Transverse colon (tissue), 4 donors: ENCODE data around the gene TRPM8. TPM values are rescaled to one million over a fixed set of nuclear protein-coding genes. Genes with fewer than 3 reads are reported as not detected.

Experiments
- DNase-seq: peaks from one replicate; pipeline ENCODE4 v3.0.0-alpha.2; 2019
- H3K27ac ChIP-seq, 4 donors: fragments of 200-600 bp; sonication (generic); 2 replicates each; pipeline ENCODE4 v1.5.1; 2016 to 2018; ENCODE audit warnings: inconsistent platforms in 4 of 4
- H3K27me3 ChIP-seq: fragments of 200-600 bp; sonication (generic); 2 replicates; pipeline ENCODE4 v1.5.1; 2017; ENCODE audit warnings: inconsistent platforms
- H3K36me3 ChIP-seq, 4 donors: fragments of 200-600 bp; sonication (generic); 2 replicates each; pipeline ENCODE4 v1.5.1; 2017 to 2019; ENCODE audit warnings: inconsistent platforms in 4 of 4
- H3K4me1 ChIP-seq, 4 donors: fragments of 200-600 bp; sonication (generic); 2 replicates each; pipeline ENCODE4 v1.5.1; 2017 to 2020; ENCODE audit warnings: inconsistent platforms in 4 of 4
- H3K4me3 ChIP-seq, 4 donors: fragments of 200-600 bp; sonication (generic); 1 replicate in 1 of 4; 2 replicates in 3 of 4; pipeline versions ENCODE4 v1.5.1 to v1.6.1; 2017 to 2019; ENCODE audit warnings: inconsistent platforms in 4 of 4
- H3K9me3 ChIP-seq, 2 donors: fragments of 200-600 bp; sonication (generic); 2 replicates each; pipeline ENCODE4 v1.5.1; 2017 to 2019; ENCODE audit warnings: inconsistent platforms in 2 of 2
- EP300 ChIP-seq: sonication (generic); formaldehyde crosslinking; IDR thresholded peaks from one replicate; pipeline ENCODE4 v1.6.1; 2017; ENCODE audit warnings: antibody characterized with exemption, low read depth
- POLR2A ChIP-seq: fragments of 450-650 bp; IDR thresholded peaks from one replicate; pipeline ENCODE4 v1.6.1; 2016; ENCODE audit warnings: antibody characterized with exemption, mild to moderate bottlenecking, moderate library complexity
- POLR2AphosphoS5 ChIP-seq, 3 donors: sonication (generic); formaldehyde crosslinking; IDR thresholded peaks; one replicate each; pipeline ENCODE4 v1.6.1; 2016; ENCODE audit warnings: antibody characterized with exemption in 3 of 3
- WGBS, 2 donors: methylation state at CpG; one replicate each; pipeline ENCODE4 v1.1.5; 2018; ENCODE audit warnings: low coverage in 1 of 2; 5-methylcytosine and 5-hydroxymethylcytosine counted together
- in situ Hi-C, 4 donors: fragments of 200-750 bp; cut with MboI; loops; one replicate each; pipeline versions ENCODE4 v1.15.0 to v1.15.1; 2017; ENCODE audit warnings: low sequenced_read_pairs in 3 of 4, low pct_ligation_motif_present in 1 of 4, low pct_unique_long_range_greater_than_20kb in 1 of 4
- intact Hi-C: fragments of 100-400 bp; cut with DNase I; formaldehyde crosslinking; loops from one replicate; pipeline ENCODE4 v1.15.1; 2023; ENCODE audit warnings: low total_unique reads
- total RNA-seq, 4 donors: library from RNA; depleted of rRNA; stranded (reverse); fragments of >200 nt; gene quantifications; one replicate each; pipeline ENCODE4 v1.1.0, GENCODE V29; 2016
- TF ChIP-seq, protein P1 (sequence below), 5 experiments: fragments of 200-600 bp in 3 of 5; fragments of 450-650 bp in 2 of 5; sonication (generic) in 3 of 5; IDR thresholded peaks; 1 replicate in 2 of 5; 2 replicates in 3 of 5; pipeline ENCODE4 v1.5.1; 2016 to 2017; ENCODE audit warnings: antibody characterized with exemption in 5 of 5, inconsistent platforms in 3 of 5, mild to moderate bottlenecking in 2 of 5, moderate library complexity in 1 of 5

TRPM8 gene
- total RNA-seq, 4 donors from 2014 or later: not detected

DNA sequence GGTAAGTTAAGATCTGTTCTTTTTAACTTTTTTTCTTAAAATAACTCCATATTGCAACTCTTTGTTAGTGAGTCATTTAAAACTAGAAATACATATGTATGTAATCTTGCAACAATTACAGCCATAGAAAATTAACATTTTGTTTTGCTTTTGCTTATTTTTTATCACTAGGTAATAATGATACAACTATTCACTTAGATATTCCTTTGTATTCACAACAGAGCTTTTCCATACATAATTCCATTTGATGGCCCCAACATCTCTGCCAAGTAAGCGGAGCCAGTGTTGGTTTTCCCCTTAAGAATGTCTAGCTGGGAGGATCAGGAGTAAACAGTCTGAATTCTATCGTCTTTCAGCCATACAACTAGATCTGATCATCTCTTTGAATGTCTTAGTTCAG lies 149.4 kb downstream of the TRPM8 start:
- DNase-seq: no peak
- Histone ChIP-seq H3K4me1 (no peaks in the 10 kb centered on the region), H3K36me3 (no peaks in the 10 kb centered on the region), H3K9me3 (no peaks in the 10 kb centered on the region), H3K4me3 (no peak overlapping the region), H3K27ac (no peak overlapping the region), H3K27me3 (no peaks in the 10 kb centered on the region)
- in situ Hi-C loops: no loop called here
- WGBS, 2 donors: 86 to 88% methylated on average over 1 to 2 of the region's 2 CpGs
- TF ChIP-seq POLR2AphosphoS5 (IDR thresholded peaks at IDR 0.05) (no peak), EP300 (no peak), POLR2A (no peak)
- TF ChIP-seq, protein P1, sequence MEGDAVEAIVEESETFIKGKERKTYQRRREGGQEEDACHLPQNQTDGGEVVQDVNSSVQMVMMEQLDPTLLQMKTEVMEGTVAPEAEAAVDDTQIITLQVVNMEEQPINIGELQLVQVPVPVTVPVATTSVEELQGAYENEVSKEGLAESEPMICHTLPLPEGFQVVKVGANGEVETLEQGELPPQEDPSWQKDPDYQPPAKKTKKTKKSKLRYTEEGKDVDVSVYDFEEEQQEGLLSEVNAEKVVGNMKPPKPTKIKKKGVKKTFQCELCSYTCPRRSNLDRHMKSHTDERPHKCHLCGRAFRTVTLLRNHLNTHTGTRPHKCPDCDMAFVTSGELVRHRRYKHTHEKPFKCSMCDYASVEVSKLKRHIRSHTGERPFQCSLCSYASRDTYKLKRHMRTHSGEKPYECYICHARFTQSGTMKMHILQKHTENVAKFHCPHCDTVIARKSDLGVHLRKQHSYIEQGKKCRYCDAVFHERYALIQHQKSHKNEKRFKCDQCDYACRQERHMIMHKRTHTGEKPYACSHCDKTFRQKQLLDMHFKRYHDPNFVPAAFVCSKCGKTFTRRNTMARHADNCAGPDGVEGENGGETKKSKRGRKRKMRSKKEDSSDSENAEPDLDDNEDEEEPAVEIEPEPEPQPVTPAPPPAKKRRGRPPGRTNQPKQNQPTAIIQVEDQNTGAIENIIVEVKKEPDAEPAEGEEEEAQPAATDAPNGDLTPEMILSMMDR (IDR thresholded peaks at IDR 0.05): no peak
- intact Hi-C loops: no loop called here

Other genes with a start within 250 kb of the TRPM8 start
- 10 to 100 TPM in 3 of 4 donors, 1 to 10 TPM in 1; 4.6 to 18.7 (median 10.5) TPM for gene UGT1A9, start 245.5 kb upstream of the TRPM8 start, total RNA-seq
- gene UGT1A7, start 235.5 kb upstream of the TRPM8 start, total RNA-seq: 10 to 100 TPM in 3 of 4 donors, 1 to 10 TPM in 1; 3.4 to 55.3 (median 18.2) TPM
- 10 to 100 TPM; 13.5 to 40.2 (median 18.1) TPM for gene UGT1A6, start 224.5 kb upstream of the TRPM8 start, total RNA-seq
- 10 to 100 TPM in 2 of 4 donors, 1 to 10 TPM in 2; 3.2 to 18.3 (median 7.9) TPM for gene UGT1A5, start 204.5 kb upstream of the TRPM8 start, total RNA-seq
- 1 to 10 TPM; 2.0 to 9.0 (median 4.9) TPM for gene UGT1A4, start 198.6 kb upstream of the TRPM8 start, total RNA-seq
- 1 to 10 TPM in 3 of 4 donors, not detected in 1; 2.6 to 3.2 (median 2.6) TPM for gene UGT1A3, start 188.3 kb upstream of the TRPM8 start, total RNA-seq
- gene UGT1A1, start 157.1 kb upstream of the TRPM8 start, total RNA-seq: 10 to 100 TPM in 1 of 4 donors, 1 to 10 TPM in 3; 4.4 to 11.3 (median 6.9) TPM
- gene MROH2A, start 139.0 kb upstream of the TRPM8 start, total RNA-seq: under 1 TPM in 1 of 4 donors, not detected in 3; 0.14 TPM
- gene HJURP, start 62.8 kb upstream of the TRPM8 start, total RNA-seq: 10 to 100 TPM in 1 of 4 donors, 1 to 10 TPM in 2, not detected in 1; 1.9 to 29.5 (median 2.1) TPM
- gene SPP2, start 133.3 kb downstream of the TRPM8 start, total RNA-seq: not detected